ENCODE measurements around the gene ZNF280B. TPM values are rescaled to one million over a fixed set of nuclear protein-coding genes. Genes with fewer than 3 reads are reported as not detected.

The ZNF280B gene
- total RNA-seq, 1 experiment from 2014 or later: 1.8 TPM

DNA sequence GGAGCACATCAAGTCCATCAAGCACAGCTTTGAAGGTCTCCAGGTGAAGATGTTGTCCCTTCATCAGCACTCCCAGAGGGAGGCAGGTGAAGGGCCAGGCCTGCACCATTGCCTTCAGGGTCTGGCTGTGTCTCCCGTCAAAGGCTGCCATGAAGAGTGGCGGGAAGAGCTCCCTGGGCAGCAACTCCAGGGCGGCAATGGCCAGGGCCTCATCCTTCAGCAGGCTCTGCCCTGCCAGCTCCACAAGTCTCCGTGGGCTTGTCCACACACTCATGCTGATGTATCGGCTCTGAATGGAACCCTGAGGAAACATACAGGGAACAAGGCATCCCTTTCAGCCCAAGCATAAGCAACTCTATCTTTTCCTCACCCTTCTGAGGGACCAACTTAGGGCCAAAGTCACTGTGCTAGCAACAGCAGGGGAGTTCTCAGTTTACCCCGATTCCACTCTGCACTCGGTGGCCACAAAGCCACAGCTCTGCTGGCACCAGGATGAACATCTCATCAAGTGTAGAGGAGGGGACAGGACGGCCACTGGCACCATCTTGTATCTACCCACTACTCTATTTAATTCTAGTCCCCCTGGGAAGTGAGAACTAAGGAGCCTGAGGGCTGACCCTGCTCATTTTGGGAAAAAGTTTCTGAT lies 42.4 kb upstream of the ZNF280B start:
- DNase-seq: no peak
- Histone ChIP-seq H3K9me3 (ENCODE audit: insufficient read depth, low read depth) (no peaks in the 10 kb centered on the region), H3K9me2 (ENCODE audit: insufficient read depth) (no peaks in the 10 kb centered on the region), H3K36me3 (ENCODE audit: low read depth) (no peaks in the 10 kb centered on the region), H2AFZ (no peak overlapping the region), H3F3A (ENCODE audit: insufficient read depth, low read depth) (no peaks in the 10 kb centered on the region), H3K4me1 (replicated peaks; ENCODE audit: insufficient read depth) (no peaks in the 10 kb centered on the region), H3K4me2 (no peak overlapping the region), H3K79me2 (ENCODE audit: low read depth) (no peaks in the 10 kb centered on the region), H3K4me3 (no peak overlapping the region), H3K27ac (no peak overlapping the region), H3K27me3 (ENCODE audit: insufficient read depth, low read depth) (peaks cover 30% of the 10 kb centered on the region), H4K20me1 (ENCODE audit: insufficient read depth) (no peaks in the 10 kb centered on the region)
- intact Hi-C loops (cut with micrococcal nuclease; ENCODE audit: unreplicated experiment): no loop called here
- no peak for TF ChIP-seq EZH2 (IDR thresholded peaks at IDR 0.05; ENCODE audit: low read depth)
- TF ChIP-seq, protein P1, sequence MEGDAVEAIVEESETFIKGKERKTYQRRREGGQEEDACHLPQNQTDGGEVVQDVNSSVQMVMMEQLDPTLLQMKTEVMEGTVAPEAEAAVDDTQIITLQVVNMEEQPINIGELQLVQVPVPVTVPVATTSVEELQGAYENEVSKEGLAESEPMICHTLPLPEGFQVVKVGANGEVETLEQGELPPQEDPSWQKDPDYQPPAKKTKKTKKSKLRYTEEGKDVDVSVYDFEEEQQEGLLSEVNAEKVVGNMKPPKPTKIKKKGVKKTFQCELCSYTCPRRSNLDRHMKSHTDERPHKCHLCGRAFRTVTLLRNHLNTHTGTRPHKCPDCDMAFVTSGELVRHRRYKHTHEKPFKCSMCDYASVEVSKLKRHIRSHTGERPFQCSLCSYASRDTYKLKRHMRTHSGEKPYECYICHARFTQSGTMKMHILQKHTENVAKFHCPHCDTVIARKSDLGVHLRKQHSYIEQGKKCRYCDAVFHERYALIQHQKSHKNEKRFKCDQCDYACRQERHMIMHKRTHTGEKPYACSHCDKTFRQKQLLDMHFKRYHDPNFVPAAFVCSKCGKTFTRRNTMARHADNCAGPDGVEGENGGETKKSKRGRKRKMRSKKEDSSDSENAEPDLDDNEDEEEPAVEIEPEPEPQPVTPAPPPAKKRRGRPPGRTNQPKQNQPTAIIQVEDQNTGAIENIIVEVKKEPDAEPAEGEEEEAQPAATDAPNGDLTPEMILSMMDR (conservative IDR thresholded peaks at IDR 0.05): no peak
- no TSS peak for BruUV-seq (replicated peaks)
- POLR2A ChIA-PET (ENCODE audit: unreplicated experiment): no interaction called here
- CTCF ChIA-PET: no interaction called here

- TF ChIP-seq EZH2 (IDR thresholded peaks at IDR 0.05; ENCODE audit: low read depth): no peak
- TF ChIP-seq, protein P1 (conservative IDR thresholded peaks at IDR 0.05): no peak
- H3K36me3 ChIP-seq (ENCODE audit: low read depth): no peaks in the 10 kb centered on the region
- H3K27me3 ChIP-seq (ENCODE audit: insufficient read depth, low read depth): peaks cover 30% of the 10 kb centered on the region
- H3K4me3 ChIP-seq: no peak overlapping the region
- H3K4me2 ChIP-seq: no peak overlapping the region
- H3K4me1 ChIP-seq (replicated peaks; ENCODE audit: insufficient read depth): no peaks in the 10 kb centered on the region
- BruUV-seq (replicated peaks): no TSS peak
- intact Hi-C loops (cut with micrococcal nuclease; ENCODE audit: unreplicated experiment): no loop called here
- H3K79me2 ChIP-seq (ENCODE audit: low read depth): no peaks in the 10 kb centered on the region
- CTCF ChIA-PET: no interaction called here
- no peaks in the 10 kb centered on the region for H3F3A ChIP-seq (ENCODE audit: insufficient read depth, low read depth)
- H3K9me3 ChIP-seq (ENCODE audit: insufficient read depth, low read depth): no peaks in the 10 kb centered on the region
- H4K20me1 ChIP-seq (ENCODE audit: insufficient read depth): no peaks in the 10 kb centered on the region
- DNase-seq: no peak
- H3K9me2 ChIP-seq (ENCODE audit: insufficient read depth): no peaks in the 10 kb centered on the region
- H3K27ac ChIP-seq: no peak overlapping the region
- H2AFZ ChIP-seq: no peak overlapping the region
- POLR2A ChIA-PET (ENCODE audit: unreplicated experiment): no interaction called here
These were observed 40.4 kb upstream of the ZNF280B start for GRCh38 chr22:22548910-22549309.

DNA sequence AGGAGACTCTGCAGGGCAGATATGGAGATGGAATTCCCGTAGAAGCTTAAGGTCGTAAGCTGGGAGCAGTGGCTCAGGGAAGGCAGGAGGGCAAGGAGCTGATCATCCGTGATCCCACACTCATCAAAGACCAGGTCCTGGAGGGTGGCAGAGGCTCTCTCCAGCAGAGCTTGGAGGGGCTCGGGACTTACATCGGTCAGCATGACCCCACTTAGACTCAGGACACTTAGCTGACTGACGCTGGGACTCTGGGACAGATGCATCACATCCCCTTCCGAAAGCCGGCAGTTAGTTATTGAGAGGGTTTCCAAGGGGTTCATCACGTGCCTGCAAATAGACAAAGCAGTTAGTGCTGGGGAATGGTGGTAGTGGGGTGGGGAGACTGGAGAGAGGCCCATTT lies 39.8 kb upstream of the ZNF280B start:
- ChIA-PET POLR2A (ENCODE audit: unreplicated experiment) (no interaction called here), CTCF (no interaction called here)
- Histone ChIP-seq H3K9me3 (ENCODE audit: insufficient read depth, low read depth) (no peaks in the 10 kb centered on the region), H3K4me3 (no peak overlapping the region), H3K4me1 (replicated peaks; ENCODE audit: insufficient read depth) (no peaks in the 10 kb centered on the region), H3K36me3 (ENCODE audit: low read depth) (no peaks in the 10 kb centered on the region), H3K4me2 (no peak overlapping the region), H3K79me2 (ENCODE audit: low read depth) (no peaks in the 10 kb centered on the region), H2AFZ (no peak overlapping the region), H3K9me2 (ENCODE audit: insufficient read depth) (no peaks in the 10 kb centered on the region), H3F3A (ENCODE audit: insufficient read depth, low read depth) (no peaks in the 10 kb centered on the region), H3K27ac (no peak overlapping the region), H3K27me3 (ENCODE audit: insufficient read depth, low read depth) (peaks cover 30% of the 10 kb centered on the region), H4K20me1 (ENCODE audit: insufficient read depth) (no peaks in the 10 kb centered on the region)
- TF ChIP-seq, protein P1 (conservative IDR thresholded peaks at IDR 0.05): no peak
- BruUV-seq (replicated peaks): no TSS peak
- intact Hi-C loops (cut with micrococcal nuclease; ENCODE audit: unreplicated experiment): no loop called here
- no peak for DNase-seq
